GM13977 (cell line): ENCODE results near the gene WDR41.

Experiments
- DNase-seq: peaks from one replicate; pipeline ENCODE4 v3.0.0; 2012; ENCODE audit warnings: low spot score
- in situ Hi-C: fragments of 300-500 bp; cut with MboI; formaldehyde crosslinking; loops from one replicate; pipeline ENCODE4 v1.12.0; 2022; ENCODE audit warnings: low sequenced_read_pairs, low pct_unique_long_range_greater_than_20kb, mixed read lengths, inconsistent platforms; ENCODE audit not compliant: unreplicated experiment
- TF ChIP-seq, protein P1 (sequence below): IDR thresholded peaks from 2 replicates; pipeline ENCODE4 v1.5.1; 2012; ENCODE audit warnings: mild to moderate bottlenecking, control low read depth; ENCODE audit not compliant: insufficient read depth; ENCODE audit errors: extremely low read depth, missing control alignments

The WDR41 gene

DNA sequence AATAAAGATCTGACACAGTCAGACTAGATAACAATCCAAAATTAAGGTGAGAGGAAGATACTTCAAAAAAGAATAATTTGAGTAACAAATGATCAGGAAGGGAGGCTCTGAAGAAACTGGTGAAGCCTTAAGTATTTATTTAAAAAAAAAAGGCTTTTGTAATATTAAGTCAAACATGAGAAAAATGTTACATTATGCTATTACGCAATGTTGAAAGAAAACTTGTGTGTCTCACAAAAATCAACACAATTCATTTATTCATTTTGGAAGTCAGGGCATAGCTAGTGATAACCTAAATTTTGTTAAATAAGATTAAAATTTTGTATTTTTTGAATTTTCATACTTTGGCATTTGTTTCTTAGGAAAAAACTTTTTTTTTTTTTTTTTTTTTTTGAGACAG is 28.2 kb downstream of the WDR41 start:
- no peak for DNase-seq
- TF ChIP-seq, protein P1, sequence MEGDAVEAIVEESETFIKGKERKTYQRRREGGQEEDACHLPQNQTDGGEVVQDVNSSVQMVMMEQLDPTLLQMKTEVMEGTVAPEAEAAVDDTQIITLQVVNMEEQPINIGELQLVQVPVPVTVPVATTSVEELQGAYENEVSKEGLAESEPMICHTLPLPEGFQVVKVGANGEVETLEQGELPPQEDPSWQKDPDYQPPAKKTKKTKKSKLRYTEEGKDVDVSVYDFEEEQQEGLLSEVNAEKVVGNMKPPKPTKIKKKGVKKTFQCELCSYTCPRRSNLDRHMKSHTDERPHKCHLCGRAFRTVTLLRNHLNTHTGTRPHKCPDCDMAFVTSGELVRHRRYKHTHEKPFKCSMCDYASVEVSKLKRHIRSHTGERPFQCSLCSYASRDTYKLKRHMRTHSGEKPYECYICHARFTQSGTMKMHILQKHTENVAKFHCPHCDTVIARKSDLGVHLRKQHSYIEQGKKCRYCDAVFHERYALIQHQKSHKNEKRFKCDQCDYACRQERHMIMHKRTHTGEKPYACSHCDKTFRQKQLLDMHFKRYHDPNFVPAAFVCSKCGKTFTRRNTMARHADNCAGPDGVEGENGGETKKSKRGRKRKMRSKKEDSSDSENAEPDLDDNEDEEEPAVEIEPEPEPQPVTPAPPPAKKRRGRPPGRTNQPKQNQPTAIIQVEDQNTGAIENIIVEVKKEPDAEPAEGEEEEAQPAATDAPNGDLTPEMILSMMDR = no peak
- in situ Hi-C loops = no loop called here

DNA sequence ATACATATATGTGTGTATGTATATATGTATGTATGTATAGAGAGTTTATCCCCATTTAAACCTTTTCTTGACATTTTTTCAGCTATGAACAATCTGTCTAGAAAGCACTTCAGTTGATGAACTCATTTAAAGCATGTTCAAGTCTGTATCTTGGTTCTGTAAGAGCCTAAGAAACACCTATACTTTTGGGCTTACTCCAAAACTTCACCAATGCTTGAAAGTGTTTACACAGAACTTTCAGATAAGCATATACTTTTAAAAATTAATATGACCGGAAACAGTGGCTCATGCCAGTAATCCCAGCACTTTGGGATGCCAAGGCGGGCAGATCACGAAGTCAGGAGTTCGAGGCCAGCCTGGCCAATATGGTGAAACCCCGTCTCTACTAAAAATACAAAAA is 30.8 kb downstream of the WDR41 start:
- DNase-seq = no peak
- in situ Hi-C loops = no loop called here
- TF ChIP-seq, protein P1 = no peak

DNA sequence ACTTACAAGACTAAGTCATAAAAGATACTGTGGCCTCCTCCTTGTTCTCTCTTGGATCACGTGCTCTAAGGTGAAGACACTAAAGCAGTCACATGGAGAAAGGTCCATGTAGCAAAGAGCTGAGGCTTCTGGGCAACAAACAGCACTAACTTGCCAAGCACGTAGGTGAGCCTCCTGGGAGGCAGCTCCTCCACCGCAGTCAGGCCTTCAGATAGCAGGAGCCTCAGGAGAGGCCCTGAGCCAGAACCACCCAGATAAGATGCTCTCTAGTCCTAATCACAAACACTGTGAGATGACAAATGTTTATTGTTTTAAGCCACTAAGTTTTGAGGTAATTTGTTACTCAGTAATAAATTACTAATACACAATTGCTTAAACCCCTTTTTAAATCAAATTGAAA is 38.0 kb downstream of the WDR41 start:
- TF ChIP-seq, protein P1 = no peak

DNA sequence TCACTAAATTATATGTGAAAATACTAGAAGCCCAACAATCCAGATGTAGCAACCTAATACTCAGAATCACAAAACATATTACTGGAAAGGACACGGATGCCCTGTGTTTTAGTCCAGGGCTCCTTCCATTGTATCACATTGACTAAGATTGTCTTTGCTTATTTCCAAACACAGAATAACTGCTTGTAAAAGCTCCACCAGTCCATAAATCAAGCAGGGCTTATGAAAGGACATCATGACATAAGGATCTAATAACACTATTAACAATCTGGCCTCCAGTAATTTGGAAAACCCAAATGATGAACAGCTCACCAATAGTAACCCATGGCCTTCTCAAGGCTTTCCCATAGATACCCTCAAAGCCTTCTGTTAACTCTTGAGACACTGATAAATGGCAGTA is 39.8 kb downstream of the WDR41 start:
- in situ Hi-C loops = no loop called here
- DNase-seq = no peak
- TF ChIP-seq, protein P1 = no peak

More for the DNA sequence above, 38.0 kb downstream of the WDR41 start:
- in situ Hi-C loops = no loop called here
- no peak for DNase-seq

DNA sequence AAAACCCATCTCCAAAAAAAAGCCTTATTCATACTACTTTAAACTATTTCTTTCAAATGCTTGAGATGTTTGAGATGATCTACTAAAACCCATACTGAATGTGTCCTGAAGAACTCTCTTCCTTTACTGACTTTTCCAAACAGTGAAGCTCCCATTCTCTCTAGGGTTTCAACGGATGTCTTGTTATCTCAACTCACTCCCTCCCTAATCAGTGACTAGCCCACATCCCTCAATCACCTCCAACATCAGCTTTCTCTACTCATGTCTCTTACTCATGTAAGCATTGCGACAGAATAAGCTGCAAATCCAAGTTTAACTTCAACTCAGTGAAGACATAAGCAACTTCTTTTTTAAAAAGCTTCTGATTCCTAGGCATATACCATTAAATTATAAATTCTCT is 42.1 kb downstream of the WDR41 start:
- no peak for DNase-seq
- in situ Hi-C loops = no loop called here

DNA sequence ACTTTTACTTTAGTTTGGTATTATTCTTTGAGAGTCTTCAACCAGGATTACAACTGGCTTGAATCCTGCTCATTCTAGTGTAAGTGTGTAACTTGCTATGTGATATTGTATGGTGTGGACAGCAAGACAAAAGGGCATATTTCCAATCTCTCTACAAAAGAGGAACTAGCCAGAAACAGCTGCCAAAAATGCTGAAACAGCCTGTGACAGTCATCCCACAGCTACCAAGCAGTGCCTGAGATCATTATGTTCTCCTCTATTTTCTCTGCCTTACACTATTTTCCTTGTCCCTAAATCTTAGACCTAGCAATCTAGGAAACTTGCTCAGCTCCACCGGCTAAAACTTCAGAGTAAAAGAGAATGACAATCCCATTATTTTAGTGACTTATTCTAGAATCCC is 42.8 kb downstream of the WDR41 start:
- in situ Hi-C loops = no loop called here
- TF ChIP-seq, protein P1 = no peak
- no peak for DNase-seq

More for the DNA sequence above, 42.1 kb downstream of the WDR41 start:
- TF ChIP-seq, protein P1 = no peak

DNA sequence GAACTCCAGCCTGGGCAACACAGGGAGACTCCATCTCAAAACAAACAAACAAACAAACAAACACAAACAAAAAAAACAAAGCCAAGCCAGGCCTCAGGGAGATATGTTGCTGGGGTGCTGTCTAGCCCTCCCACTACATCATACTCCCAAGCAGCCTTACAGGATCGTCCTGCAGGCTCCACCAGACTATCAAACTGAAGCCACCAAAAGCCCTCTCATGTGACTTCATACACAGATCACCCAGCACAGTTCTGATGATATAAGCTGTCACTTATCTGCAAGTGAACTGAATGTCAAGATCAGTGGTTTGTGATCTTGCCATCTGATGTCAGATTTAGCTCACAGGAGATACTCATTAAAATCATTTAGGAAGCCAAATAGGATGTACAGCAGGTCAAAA is 43.3 kb downstream of the WDR41 start:
- no peak for DNase-seq
- TF ChIP-seq, protein P1 = no peak
- in situ Hi-C loops = no loop called here
